SK-N-MC (cell line): ENCODE measurements around the gene COMTD1.

Experiments used
- DNase-seq: peaks from one replicate; pipeline ENCODE4 v3.0.0-alpha.2; 2011; ENCODE audit warnings: low read depth, low spot score
- H3K27ac ChIP-seq: fragments of 200-600 bp; sonication (generic); 2 replicates; pipeline ENCODE4 v1.5.1; 2016; ENCODE audit warnings: mixed run types
- H3K36me3 ChIP-seq: fragments of 200-600 bp; sonication (generic); 2 replicates; pipeline ENCODE4 v1.6.1; 2017; ENCODE audit warnings: antibody characterized with exemption, low read length, mixed read lengths; ENCODE audit not compliant: insufficient read depth
- H3K4me3 ChIP-seq: fragments of 200-600 bp; sonication (generic); 2 replicates; pipeline ENCODE4 v1.5.1; 2016
- H3K9ac ChIP-seq: fragments of 200-600 bp; sonication (generic); 2 replicates; pipeline ENCODE4 v1.8.0; 2017; ENCODE audit warnings: mixed run types, mixed read lengths; ENCODE audit not compliant: insufficient read length
- H3K9me3 ChIP-seq: fragments of 200-600 bp; sonication (generic); 2 replicates; pipeline ENCODE4 v1.6.1; 2017; ENCODE audit warnings: low read depth, mild to moderate bottlenecking, antibody characterized with exemption, low read length, moderate library complexity, mixed read lengths
- EZH2 ChIP-seq: fragments of 200-600 bp; sonication (generic); IDR thresholded peaks from one replicate; pipeline ENCODE4 v1.6.1; 2017; ENCODE audit warnings: antibody characterized with exemption
- FOXP2 ChIP-seq: optimal IDR thresholded peaks from 2 replicates; pipeline ENCODE3; 2011; ENCODE audit warnings: mild to moderate bottlenecking, moderate library complexity; ENCODE audit not compliant: insufficient read depth; ENCODE audit errors: extremely low read length, control extremely low read depth
- POLR2AphosphoS5 ChIP-seq: IDR thresholded peaks from 2 replicates; pipeline ENCODE4 v1.6.1; 2012; ENCODE audit warnings: mild to moderate bottlenecking, low read depth, low read length, borderline replicate concordance

Gene COMTD1

GRCh38 chr10:75272094-75272493 lies 36.3 kb upstream of the COMTD1 start:
- Histone ChIP-seq H3K4me3 (no peak overlapping the region), H3K9me3 (no peaks in the 10 kb centered on the region), H3K9ac (no peak overlapping the region), H3K27ac (no peak overlapping the region), H3K36me3 (no peaks in the 10 kb centered on the region)
- DNase-seq = no peak
- TF ChIP-seq EZH2 (no peak), FOXP2 (no peak), POLR2AphosphoS5 (no peak)

DNA sequence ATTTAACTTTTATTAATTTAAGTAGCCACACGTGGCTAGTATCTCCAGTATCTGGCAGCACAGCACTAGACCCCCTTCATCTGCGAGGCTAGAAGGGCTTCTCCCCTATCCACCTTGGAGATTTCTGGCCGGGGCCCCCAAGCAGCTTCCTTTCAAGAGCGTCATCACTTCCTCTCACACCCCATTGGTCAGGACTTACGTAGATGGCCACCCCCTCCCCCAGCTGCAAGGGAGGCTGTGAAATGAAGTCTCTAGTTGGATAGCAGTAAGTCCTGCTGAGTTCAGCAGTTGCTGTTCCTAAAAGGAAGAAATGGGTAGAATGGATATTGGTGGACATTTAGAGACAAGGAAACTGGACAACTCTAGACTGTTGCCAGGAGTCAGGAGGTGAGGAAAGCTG lies 33.8 kb upstream of the COMTD1 start:
- Histone ChIP-seq H3K4me3 (no peak overlapping the region), H3K9me3 (no peaks in the 10 kb centered on the region), H3K9ac (no peak overlapping the region), H3K36me3 (no peaks in the 10 kb centered on the region), H3K27ac (no peak overlapping the region)
- no peak for DNase-seq
- TF ChIP-seq POLR2AphosphoS5 = no peak
- TF ChIP-seq FOXP2 = no peak
- TF ChIP-seq EZH2 = no peak

GRCh38 chr10:75266945-75267344 lies 31.2 kb upstream of the COMTD1 start:
- H3K36me3 ChIP-seq = no peaks in the 10 kb centered on the region
- H3K27ac ChIP-seq = no peak overlapping the region
- no peaks in the 10 kb centered on the region for H3K9me3 ChIP-seq
- no peak for DNase-seq
- no peak overlapping the region for H3K4me3 ChIP-seq
- H3K9ac ChIP-seq = no peak overlapping the region
- TF ChIP-seq POLR2AphosphoS5 = no peak
- no peak for TF ChIP-seq EZH2
- no peak for TF ChIP-seq FOXP2

GRCh38 chr10:75265856-75266255 lies 30.1 kb upstream of the COMTD1 start:
- TF ChIP-seq EZH2 (no peak), POLR2AphosphoS5 (no peak), FOXP2 (no peak)
- DNase-seq = no peak
- H3K9me3 ChIP-seq = no peaks in the 10 kb centered on the region
- H3K36me3 ChIP-seq = no peaks in the 10 kb centered on the region
- H3K9ac ChIP-seq = no peak overlapping the region
- no peak overlapping the region for H3K4me3 ChIP-seq
- no peak overlapping the region for H3K27ac ChIP-seq

DNA sequence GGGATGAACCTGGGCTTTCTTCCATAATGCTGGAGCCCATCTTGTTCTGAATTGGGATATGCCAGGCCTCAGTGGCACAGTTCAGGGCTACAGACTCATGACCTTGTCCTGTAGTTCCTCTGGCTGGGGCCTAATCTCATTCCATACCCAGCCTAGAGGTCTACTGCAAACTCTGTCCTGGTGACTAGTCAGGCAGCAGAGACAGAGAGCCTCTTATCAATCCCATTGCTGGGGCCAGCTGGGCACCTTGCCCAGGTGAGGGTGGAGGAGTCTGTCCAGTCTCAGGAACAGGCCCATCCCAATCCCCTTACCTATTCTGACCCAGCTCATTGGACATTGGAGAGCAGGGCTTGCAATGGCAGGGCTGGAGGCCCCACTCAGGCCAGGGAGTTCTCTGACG lies 28.0 kb upstream of the COMTD1 start:
- no peak overlapping the region for H3K27ac ChIP-seq
- H3K9ac ChIP-seq = no peak overlapping the region
- TF ChIP-seq POLR2AphosphoS5 = no peak
- TF ChIP-seq FOXP2 = no peak
- no peak for TF ChIP-seq EZH2
- no peaks in the 10 kb centered on the region for H3K36me3 ChIP-seq
- DNase-seq = no peak
- no peak overlapping the region for H3K4me3 ChIP-seq
- H3K9me3 ChIP-seq = no peaks in the 10 kb centered on the region

DNA sequence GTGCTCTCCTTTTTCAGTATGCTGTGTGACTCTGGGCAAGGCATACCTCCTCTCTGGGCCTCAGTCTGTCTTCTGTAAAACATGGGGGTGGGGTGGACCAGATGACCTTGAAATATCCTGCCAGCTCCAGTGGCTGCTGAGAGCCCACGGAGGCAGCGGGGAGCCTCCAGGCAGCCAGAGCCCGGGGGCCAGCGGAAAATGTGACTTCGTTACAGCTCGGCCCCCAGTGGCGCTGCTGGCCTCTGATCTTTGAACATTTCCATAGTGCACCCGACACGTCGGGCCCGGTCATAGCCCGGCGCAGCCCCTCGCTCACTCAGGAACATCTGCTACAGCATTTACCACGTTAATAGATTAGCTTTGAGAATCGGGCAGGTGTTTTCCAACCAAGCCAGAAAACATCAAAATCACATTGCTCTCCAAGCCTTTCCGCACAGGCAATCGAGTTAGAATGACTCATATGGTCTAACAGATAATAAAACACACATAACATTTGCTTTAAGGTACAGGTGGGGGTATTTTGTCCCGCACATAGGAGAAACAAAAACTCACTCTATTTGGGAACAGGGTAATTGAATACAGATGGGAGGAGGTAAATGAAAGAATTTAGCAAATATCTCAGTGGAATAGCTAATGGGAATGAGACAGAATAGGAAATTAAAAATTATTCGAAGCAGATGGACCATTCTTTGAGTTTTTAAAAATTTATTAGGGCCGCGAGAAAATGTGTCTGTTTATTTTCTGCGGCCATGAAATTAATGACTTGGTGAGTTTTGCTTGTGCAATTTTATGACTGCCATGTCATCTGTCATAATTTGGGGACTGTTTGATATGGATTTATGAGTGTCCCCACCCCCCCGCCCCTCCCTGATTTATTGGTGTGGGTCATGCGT lies 26.3 kb upstream of the COMTD1 start:
- no peak for DNase-seq
- H3K27ac ChIP-seq = no peak overlapping the region

GRCh38 chr10:75260990-75261389 lies 25.2 kb upstream of the COMTD1 start:
- Histone ChIP-seq H3K4me3 (no peak overlapping the region), H3K27ac (no peak overlapping the region), H3K9me3 (no peaks in the 10 kb centered on the region)

More for the DNA sequence above, 26.3 kb upstream of the COMTD1 start:
- no peak overlapping the region for H3K9ac ChIP-seq
- H3K36me3 ChIP-seq = no peaks in the 10 kb centered on the region
- no peaks in the 10 kb centered on the region for H3K9me3 ChIP-seq
- TF ChIP-seq FOXP2 (no peak), EZH2 (no peak), POLR2AphosphoS5 (no peak)
- H3K4me3 ChIP-seq = peak overlapping the region; percentile 22; the same call in 1 of the 2 replicates

GRCh38 chr10:75254739-75255138 lies 19.0 kb upstream of the COMTD1 start:
- Histone ChIP-seq H3K9ac (no peak overlapping the region), H3K36me3 (no peaks in the 10 kb centered on the region), H3K27ac (no peak overlapping the region), H3K9me3 (no peaks in the 10 kb centered on the region), H3K4me3 (no peak overlapping the region)
- DNase-seq = no peak
- TF ChIP-seq FOXP2 (no peak), POLR2AphosphoS5 (no peak), EZH2 (no peak)

More at GRCh38 chr10:75260990-75261389, 25.2 kb upstream of the COMTD1 start:
- DNase-seq = no peak
- Histone ChIP-seq H3K36me3 (no peaks in the 10 kb centered on the region), H3K9ac (no peak overlapping the region)
- no peak for TF ChIP-seq FOXP2
